Measurements from ENCODE around the gene CGRRF1.
A peak's percentile ranks its signal among the peaks of the same experiment; 100 is the strongest.

Gene CGRRF1, protein sequence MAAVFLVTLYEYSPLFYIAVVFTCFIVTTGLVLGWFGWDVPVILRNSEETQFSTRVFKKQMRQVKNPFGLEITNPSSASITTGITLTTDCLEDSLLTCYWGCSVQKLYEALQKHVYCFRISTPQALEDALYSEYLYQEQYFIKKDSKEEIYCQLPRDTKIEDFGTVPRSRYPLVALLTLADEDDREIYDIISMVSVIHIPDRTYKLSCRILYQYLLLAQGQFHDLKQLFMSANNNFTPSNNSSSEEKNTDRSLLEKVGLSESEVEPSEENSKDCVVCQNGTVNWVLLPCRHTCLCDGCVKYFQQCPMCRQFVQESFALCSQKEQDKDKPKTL

GRCh38 chr14:54509546-54510501, at the start of gene CGRRF1:
CGRRF1 (plus strand) TSS chr14:54509906; CDS start chr14:54509960, 54 bp downstream.
- no peak for FAIRE-seq

GRCh38 chr14:54462048-54462447, 47.7 kb upstream of the CGRRF1 start:
- no peak for FAIRE-seq

GRCh38 chr14:54465654-54466053, 44.1 kb upstream of the CGRRF1 start:
- no peak for FAIRE-seq

DNA sequence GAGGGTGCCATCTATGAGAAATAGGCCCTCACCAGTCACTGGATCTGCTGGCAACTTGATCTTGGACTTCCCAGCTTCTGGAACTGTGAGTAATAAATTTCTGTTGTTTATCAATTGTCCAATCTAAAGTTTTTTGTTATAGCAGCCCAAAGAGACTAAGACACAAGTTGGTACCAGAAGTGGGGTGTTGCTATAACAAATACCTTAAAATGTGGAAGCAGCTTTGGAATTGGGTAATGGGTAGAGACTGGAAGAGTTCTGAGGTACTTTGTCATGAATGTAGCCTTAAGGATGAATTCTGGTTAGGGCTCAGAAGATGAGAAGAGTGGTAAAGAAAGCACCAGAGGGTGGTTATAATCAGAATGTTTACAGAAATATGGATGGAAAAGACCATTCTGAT, 42.4 kb upstream of the CGRRF1 start:
- no peak for FAIRE-seq

- FAIRE-seq: no peak
Observed at GRCh38 chr14:54470701-54471100, 39.0 kb upstream of the CGRRF1 start.

DNA sequence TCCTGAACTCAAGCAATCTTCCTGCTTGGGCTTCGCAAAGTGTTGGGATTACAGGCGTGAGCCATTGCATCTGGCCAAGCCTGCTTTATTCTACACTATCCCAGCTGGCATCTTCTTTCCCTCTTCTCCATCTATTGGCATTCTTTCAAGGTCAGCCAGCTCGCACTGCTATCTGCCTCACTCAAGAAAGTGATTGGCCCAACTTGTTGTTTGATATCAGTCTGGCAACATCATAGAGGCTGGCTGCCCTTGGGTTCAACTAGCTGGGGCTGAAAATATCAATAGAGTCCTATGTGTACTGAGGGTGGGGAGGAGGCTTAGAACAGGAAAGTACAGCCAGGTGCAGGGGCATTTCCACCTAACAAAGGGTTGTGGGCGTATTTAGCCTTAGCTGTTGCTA, 38.1 kb upstream of the CGRRF1 start:
- FAIRE-seq: no peak

DNA sequence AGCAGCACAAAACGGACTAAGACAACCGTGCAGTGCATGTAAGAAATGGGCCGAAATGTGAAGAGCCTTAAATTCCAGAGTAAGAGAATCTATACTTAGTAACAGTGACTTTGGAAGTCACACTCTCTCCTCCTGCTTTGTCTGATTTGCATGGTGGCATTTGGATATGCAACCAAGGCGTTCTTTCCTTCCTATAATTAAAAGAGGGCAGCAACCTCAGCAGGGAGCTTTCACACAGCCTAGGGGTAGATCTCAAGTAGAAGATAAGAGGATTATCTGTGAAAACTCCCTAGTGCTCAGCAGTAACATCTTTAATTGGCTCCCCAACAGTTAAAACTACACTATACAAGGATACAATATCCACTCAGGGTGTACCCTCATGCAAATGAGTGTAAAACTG, 37.4 kb upstream of the CGRRF1 start:
- no peak for FAIRE-seq

- FAIRE-seq: no peak
Observed at GRCh38 chr14:54474232-54474793, 35.4 kb upstream of the CGRRF1 start.

GRCh38 chr14:54475187-54475899, 34.4 kb upstream of the CGRRF1 start:
- peak; percentile 21 for FAIRE-seq

- FAIRE-seq: no peak
Observed at GRCh38 chr14:54475911-54476310, 33.8 kb upstream of the CGRRF1 start.

DNA sequence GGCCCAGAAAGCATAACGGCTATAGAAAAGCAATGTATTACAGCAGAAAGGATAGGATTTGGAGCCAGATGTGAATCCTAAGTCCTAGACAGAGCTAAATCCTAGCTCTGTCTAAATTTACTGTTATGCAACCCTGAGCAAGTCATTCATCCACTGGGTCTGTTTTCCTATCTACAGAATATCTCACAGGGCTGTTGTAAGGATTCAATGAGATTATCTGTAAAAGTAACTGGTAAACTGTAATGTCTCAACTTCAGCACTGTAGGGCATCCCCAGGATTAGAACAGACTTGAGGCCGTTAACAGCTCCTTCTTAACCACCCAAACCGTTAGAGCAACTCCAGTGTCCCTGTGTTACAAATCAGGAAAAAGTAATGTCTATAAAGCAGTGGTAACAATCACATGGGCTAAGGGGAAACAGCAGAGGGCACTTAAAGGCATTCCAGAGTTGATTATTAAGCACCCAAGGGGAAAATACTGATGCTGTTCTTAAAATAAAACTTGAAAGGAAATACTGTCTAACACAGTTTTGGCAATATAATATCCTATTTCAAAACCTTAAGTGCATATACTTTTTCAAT, 31.0 kb upstream of the CGRRF1 start:
- no peak for FAIRE-seq

GRCh38 chr14:54480830-54481562, 28.7 kb upstream of the CGRRF1 start:
- peak; percentile 45 for FAIRE-seq

- no peak for FAIRE-seq
Observed at GRCh38 chr14:54481695-54482094, 28.0 kb upstream of the CGRRF1 start.

GRCh38 chr14:54483073-54483745, 26.5 kb upstream of the CGRRF1 start:
- FAIRE-seq: no peak

GRCh38 chr14:54483846-54484245, 25.9 kb upstream of the CGRRF1 start:
- no peak for FAIRE-seq

DNA sequence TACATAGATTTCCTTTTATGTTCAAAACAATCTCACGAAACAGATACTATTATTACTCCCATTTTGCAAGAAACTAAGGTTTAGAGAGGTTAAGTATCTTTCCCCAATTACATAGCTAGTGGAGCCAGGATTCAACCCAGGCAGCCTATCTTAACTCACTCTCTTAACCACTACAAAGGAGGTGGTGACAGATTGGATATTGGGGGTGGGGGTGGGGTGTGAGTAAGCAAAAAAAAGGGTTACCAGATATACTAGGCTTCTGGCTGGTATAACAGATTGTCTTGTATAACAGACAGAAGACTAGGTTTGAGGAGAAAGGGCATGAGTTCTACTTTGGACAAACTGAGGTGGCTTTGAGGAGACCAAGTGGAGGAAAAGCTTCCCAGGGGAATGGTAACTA, 23.0 kb upstream of the CGRRF1 start:
- no peak for FAIRE-seq

DNA sequence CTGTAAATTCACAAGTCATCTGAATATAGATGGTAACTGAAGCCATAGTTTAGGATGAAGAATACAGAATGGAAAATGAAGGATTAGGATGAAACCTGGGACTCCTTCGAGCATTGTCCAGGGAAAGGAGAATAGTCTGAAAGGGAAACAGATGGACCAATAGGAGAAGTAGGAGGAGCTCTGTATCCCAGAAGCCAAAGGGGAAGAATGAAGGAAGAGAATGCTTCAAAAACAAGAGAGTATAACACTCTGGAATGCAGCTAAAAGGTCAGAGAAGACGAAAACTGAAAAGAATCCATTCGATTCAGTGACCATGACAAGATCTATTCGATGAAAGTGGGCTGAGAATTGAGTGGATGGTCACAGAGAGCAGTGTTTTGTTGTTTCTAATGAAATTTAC, 21.9 kb upstream of the CGRRF1 start:
- no peak for FAIRE-seq

GRCh38 chr14:54488318-54488645, 21.4 kb upstream of the CGRRF1 start:
- FAIRE-seq: no peak

DNA sequence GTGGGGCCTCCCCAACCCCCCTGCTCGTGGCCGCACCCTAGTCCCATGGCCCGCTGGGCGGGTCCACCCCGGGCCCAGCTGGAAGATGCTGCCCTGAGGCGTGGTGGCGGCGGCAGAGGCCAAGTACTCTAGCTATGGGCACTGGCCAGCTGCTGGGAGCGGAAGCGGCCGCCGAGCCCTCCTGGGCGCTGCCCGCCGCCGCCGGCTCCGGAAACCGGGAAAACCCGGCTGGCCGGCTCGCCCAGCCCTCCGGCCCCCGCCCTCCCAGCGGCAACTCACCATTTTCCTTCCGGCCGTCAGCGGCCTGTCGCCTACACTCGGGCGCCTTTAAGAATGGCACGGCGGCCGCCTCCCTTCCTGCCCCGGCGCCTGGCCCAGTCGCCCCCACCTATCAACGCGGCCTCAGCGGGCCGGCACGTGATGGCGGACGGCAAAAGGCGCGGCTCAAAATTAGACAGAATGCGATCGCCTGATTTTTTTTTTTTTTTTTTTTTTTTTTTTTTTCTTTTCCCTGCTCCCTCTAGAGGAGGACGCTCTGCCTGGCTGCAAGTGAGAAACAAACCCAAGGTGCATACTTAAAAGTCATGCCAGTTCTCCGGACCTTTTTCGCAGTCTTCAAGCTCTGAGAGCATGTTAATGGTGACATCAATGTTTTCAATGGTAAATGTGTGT, 20.9 kb upstream of the CGRRF1 start, which contains the start of gene GMFB:
Gene GMFB (minus strand): TSS at position 335 of the 672 bp plus-strand sequence. CDS start 53 bp downstream, at position 282.
- FAIRE-seq: no peak

- no peak for FAIRE-seq
Observed at GRCh38 chr14:54489318-54489683, 20.4 kb upstream of the CGRRF1 start.
